Measurements from ENCODE around the gene CAMTA1. TPM values are rescaled to one million over a fixed set of nuclear protein-coding genes. Genes with fewer than 3 reads are reported as not detected.

CAMTA1 gene
- total RNA-seq, 2 donors from 2014 or later, result 76.6 to 85.8 TPM

DNA sequence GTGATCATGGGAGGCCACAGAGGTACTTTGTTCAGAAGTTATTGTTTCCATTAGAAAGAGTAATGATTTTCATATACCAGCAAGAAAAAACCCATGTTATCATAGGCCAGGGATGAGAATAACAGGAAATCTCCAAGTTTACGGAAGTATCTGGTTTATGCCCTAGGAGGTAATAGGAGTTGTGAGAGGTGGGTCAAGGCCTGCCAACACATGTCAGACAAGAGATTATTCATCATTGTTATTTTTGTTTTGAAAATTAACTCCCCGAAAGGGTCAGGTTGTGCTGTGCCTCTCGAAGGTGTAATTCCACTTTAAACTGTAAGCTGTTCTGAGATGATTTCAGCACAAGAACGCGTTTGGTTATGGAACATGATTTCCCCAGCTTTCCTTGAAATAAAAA, 218.4 kb downstream of the CAMTA1 start:
- DNase-seq (no peak), ATAC-seq (no peak)
- intact Hi-C loops (cut with DNase I, micrococcal nuclease), result no loop called here

GRCh38 chr1:7004181-7004580, 218.9 kb downstream of the CAMTA1 start:
- DNase-seq, result no peak
- intact Hi-C loops (cut with DNase I, micrococcal nuclease), result no loop called here
- no peak for ATAC-seq

DNA sequence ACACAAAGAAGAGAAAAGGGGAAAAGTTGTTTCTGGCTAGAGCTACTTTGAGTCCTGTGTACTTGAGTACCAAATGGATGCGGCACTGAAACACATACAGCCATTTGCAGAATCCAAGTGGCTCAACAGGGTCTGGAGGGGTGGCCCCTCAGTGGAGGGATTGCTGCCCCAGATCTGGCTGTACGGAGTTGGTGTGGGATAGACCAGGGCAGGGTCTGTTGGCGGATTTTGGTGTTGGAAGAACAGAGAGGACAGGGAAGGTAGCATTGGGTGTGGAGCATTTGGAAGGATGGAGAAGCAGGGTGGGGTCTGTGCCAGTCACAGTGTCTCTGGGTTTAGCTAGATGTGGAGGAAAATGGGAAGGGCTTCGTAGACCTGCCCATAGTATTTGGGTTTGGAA, 220.5 kb downstream of the CAMTA1 start:
- ATAC-seq (no peak), DNase-seq (no peak)
- intact Hi-C loops (cut with DNase I, micrococcal nuclease), result no loop called here

DNA sequence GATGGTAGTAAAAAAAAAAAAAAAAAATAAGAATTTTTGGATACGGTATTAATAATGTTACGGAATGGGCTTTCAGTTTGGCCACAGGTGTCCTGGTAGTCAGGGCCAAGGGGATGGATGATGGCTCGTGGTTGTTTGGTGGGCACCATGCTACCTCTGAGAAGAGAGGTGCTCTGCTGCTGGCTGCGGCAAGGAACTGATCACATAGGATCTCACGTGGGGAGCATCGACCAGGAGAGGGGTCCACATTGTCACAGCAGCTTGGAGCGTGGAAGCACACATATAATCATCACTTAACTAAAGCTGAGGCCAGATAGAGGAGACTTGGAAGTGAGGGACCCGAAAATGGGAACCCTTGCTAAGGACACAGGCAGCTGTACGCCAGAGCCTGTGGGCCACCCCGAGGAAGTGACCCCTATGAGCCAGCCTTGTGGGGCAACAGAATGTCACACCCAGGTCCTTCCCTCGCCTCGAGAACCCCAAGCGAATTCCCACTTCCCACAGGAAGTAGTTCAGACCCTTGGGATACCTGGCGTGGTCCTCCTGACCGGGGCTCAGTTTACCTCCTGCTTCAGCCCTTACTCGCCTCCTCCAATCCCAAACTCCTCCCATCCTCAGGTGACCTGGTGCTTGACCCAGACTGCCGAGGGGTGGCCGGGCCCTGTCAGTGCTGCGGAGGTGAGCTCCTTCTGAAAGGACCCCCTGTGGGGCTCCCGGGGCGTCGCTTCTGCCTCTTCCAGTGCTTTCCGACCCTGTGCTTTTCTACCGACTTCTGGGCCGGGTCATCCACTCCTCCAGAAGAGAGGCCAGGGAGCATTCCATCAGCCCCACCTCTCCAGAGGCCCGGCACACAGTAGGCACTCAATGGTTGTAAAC, 222.0 kb downstream of the CAMTA1 start:
- intact Hi-C loops (cut with DNase I, micrococcal nuclease), result no loop called here
- no peak for ATAC-seq
- no peak for DNase-seq

GRCh38 chr1:7007902-7008301, 222.6 kb downstream of the CAMTA1 start:
- intact Hi-C loops (cut with DNase I, micrococcal nuclease), result no loop called here
- ATAC-seq (no peak), DNase-seq (no peak)

- DNase-seq (no peak), ATAC-seq (no peak)
- intact Hi-C loops (cut with DNase I, micrococcal nuclease), result no loop called here
Measured at GRCh38 chr1:7008331-7008730, 223.1 kb downstream of the CAMTA1 start.

DNA sequence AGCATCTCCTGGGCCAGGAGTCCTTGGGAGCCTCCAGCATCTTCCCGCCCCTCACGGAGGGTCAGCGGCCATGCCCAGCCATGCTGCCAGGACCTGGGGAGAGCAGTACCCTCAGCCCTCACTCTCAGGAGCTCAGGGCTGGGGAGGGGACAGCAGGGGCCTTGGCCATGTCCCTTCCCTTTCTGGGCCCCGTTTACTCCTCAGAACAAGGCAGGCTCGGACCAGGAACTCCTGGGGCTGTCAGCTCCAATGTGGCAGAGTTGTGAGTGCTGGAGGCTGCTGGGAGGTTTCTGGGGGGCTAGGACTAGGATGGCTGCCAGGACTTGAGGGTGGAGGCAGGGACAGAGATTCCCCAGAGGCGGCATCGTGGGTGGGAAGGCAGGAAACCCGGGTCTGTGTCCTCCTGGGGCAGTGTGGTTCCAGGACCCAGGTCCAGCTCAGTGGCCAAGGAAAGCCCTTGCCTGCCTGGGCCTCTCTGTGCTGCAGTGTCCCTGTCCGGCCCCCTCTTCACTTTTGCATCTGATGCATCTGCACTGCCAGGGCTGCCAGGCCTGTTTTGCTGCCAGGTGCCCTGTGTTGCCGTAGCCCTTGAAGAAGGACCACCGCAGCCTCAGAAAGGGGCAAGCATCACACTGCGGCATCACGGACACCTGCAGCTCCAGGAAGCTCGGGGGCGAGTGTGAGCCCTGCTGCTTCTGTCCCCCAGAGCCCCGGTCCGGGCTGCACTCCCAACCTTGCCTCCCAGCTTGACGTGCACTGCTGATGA, 223.9 kb downstream of the CAMTA1 start:
- intact Hi-C loops (cut with DNase I, micrococcal nuclease), result no loop called here
- no peak for DNase-seq
- no peak for ATAC-seq

GRCh38 chr1:7009741-7010525, 224.7 kb downstream of the CAMTA1 start:
- intact Hi-C loops (cut with DNase I, micrococcal nuclease), result no loop called here
- no peak for ATAC-seq
- DNase-seq, result no peak

- DNase-seq (no peak), ATAC-seq (no peak)
- intact Hi-C loops (cut with DNase I, micrococcal nuclease), result no loop called here
Measured at GRCh38 chr1:7010534-7011200, 225.4 kb downstream of the CAMTA1 start.

DNA sequence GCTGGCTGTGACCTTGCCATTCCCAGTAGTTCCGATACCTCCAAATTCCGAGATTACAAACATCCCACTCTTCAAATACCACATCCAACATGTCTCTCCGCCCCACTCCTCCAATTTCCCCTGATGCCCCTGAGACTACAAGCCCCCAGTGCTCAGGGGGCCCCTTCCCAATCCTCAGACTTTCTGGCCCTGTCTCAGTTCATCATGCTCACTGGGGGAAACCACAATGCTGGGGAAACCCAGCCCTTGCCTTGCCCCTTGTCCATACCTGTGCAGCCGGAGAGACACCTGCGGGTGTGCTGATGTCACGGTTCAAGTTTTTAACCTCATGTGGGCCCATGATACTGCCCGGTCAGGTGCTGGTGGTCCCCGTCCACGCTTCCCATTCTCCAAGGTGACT, 226.6 kb downstream of the CAMTA1 start:
- DNase-seq (no peak), ATAC-seq (no peak)
- intact Hi-C loops (cut with DNase I, micrococcal nuclease), result no loop called here

GRCh38 chr1:7012461-7012924, 227.2 kb downstream of the CAMTA1 start:
- ATAC-seq, result no peak
- intact Hi-C loops (cut with DNase I, micrococcal nuclease), result no loop called here
- DNase-seq, result no peak

DNA sequence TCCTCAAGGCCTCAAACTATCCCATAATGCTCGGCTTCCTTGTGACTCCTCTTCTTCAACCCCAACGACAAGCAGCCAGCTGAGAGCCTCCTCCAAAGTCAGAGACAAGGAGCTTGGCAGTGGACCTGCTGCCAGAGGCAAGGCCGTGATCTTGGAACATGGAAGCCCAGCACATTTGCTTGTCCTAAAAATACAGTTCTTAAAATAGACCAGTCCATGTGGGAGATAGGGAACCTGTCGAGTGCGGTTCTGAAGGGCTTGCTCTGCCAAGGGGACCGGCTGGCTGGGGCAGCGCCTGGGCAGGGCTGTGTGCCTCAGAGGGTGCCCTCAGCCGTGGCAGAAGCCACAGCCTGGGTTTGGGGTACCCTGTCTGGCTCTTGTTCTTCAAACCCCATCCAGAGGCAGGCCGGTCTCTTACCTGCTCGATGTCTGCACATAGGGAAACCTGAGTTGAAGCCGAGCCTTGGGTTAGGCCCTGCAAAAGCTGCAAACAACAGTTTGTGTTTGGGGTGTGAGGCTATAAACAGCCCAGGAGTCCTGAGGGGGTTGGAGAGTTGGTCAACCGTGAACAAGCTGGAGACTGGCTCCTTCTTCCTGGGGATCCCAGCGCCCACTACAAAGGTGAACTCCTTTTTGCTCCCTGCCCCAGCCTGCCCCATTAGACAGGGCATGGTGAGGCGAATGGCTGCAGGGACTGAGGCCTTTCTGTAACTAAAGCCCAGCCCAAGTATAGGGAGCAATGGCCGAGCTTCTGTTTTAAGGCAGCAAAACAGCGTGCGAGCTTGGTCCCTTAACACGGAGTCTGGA, 228.8 kb downstream of the CAMTA1 start:
- DNase-seq (no peak), ATAC-seq (no peak)
- intact Hi-C loops (cut with DNase I, micrococcal nuclease), result no loop called here

- ATAC-seq (no peak), DNase-seq (no peak)
- intact Hi-C loops (cut with DNase I, micrococcal nuclease), result no loop called here
Measured at GRCh38 chr1:7014640-7014930, 229.3 kb downstream of the CAMTA1 start.

- intact Hi-C loops (cut with DNase I, micrococcal nuclease), result no loop called here
- no peak for ATAC-seq
Measured at GRCh38 chr1:7015022-7015421, 229.8 kb downstream of the CAMTA1 start.

GRCh38 chr1:7018351-7018750, 233.1 kb downstream of the CAMTA1 start:
- ATAC-seq, result no peak
- DNase-seq, result no peak
- intact Hi-C loops (cut with DNase I, micrococcal nuclease), result no loop called here

More at GRCh38 chr1:7015022-7015421, 229.8 kb downstream of the CAMTA1 start:
- DNase-seq, result no peak

DNA sequence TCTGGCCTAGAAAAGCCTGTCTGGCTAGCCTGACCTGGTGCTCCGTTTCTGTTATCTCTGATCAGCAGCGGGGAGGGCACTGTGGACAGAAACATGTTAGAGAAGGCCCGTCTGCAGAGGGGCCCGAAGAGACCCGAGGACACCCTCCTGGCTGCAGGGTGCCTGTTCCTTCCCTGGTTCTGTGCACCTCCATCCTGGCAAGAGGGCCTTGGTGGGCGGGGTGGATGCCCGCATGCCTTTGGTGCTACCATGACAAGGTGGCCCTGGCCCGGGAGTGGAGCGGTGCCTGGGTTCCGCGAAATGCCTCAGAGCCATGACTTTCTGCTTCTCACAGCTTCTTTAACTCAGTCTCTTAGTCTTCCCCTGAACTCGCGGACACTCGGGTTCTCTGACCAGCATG, 233.6 kb downstream of the CAMTA1 start:
- intact Hi-C loops (cut with DNase I, micrococcal nuclease), result no loop called here

DNA sequence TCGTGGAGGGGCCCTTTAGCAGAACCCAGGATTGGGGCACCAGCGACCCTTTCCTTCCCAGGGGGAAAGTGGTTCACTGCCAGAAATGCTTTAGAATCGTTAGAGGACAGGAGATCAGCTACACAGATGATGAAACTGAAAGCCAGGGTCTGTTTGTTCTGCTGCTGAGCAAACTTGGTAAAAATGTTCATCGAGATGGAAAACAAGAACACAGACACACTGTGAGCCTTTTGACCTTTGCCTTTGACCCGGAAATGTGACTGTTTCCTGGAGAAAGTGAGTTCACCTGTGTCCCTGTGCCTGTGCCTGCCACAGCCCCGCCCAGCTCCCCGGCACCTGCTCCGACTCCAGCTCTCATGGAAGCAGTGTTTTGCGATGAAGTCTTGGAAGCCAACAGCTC, 234.3 kb downstream of the CAMTA1 start:
- ATAC-seq (peak; percentile 69), DNase-seq (peak in 1 of 2 donors; percentile 15)
- intact Hi-C loops (cut with DNase I, micrococcal nuclease), result no loop called here

More for the DNA sequence above, 233.6 kb downstream of the CAMTA1 start:
- DNase-seq, result no peak
- ATAC-seq, result no peak

DNA sequence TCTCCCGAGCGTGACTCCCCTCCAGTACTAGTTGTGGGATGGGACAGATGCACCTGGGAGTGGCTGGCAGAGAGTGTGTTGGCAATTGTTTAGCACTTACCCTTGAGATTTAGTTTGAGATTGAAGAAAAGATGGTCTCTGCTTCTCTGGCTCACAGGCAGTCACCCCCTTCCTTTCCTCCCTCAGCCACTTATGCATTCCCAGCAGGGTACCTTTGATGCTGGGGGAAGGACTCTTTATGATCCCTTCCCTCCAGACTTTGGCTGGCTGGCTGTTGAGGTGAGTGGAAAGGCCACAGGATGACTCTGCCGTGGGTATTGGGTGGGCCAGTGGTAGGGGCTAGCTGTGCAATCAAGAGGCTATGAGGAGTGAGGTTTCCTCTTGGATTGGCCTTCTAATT, 236.8 kb downstream of the CAMTA1 start:
- DNase-seq (no peak), ATAC-seq (no peak)
- intact Hi-C loops (cut with DNase I, micrococcal nuclease), result no loop called here
